HEK293 (cell line): ENCODE measurements around the gene PARD3B.

ENCODE experiments used
- CTCF ChIA-PET: fragments of 350-600 bp; formaldehyde crosslinking; extraction: SDS; loops from one replicate; lab custom pipeline; 2021; ENCODE audit warnings: antibody characterized with exemption; lab: Yijun Ruan, JAX
- POLR2A ChIA-PET: fragments of 300-600 bp; formaldehyde crosslinking; extraction: SDS; loops from one replicate; lab custom pipeline; 2020; ENCODE audit warnings: antibody characterized with exemption, inconsistent platforms; lab: Yijun Ruan, JAX
- H3K27ac ChIP-seq: fragments of 200-500 bp; sonication (Bioruptor generic); 2 replicates; pipeline ENCODE4 v1.5.1; 2014; ENCODE audit warnings: low read depth, low read length, control low read depth, inconsistent platforms; ENCODE audit errors: extremely low read depth
- H3K36me3 ChIP-seq, 2 experiments: fragments of 200-500 bp in 1 of 2; sonication (Bioruptor generic) in 1 of 2; 1 replicate in 1 of 2; 2 replicates in 1 of 2; pipeline ENCODE4 v1.5.1; 2014 to 2017; ENCODE audit warnings: inconsistent platforms in 2 of 2, low read length in 2 of 2; ENCODE audit not compliant: control insufficient read depth in 2 of 2, insufficient read depth in 1 of 2
- H3K4me1 ChIP-seq: fragments of 200-500 bp; sonication (Bioruptor generic); 2 replicates; pipeline ENCODE4 v1.5.1; 2014; ENCODE audit warnings: mild to moderate bottlenecking, low read length, inconsistent platforms; ENCODE audit not compliant: control insufficient read depth, insufficient read depth
- H3K4me3 ChIP-seq: 2 replicates; pipeline ENCODE4 v1.5.1; 2011; ENCODE audit warnings: low read depth, mild to moderate bottlenecking, control low read depth, low read length, moderate library complexity
- H3K9me3 ChIP-seq: fragments of 200-500 bp; sonication (Bioruptor generic); 2 replicates; pipeline ENCODE4 v1.5.1; 2014; ENCODE audit warnings: low read depth, low read length, inconsistent platforms; ENCODE audit not compliant: control insufficient read depth, insufficient read depth
- IKZF3 ChIP-seq: fragments of 450-650 bp; IDR thresholded peaks from 2 replicates; pipeline ENCODE4 v1.5.0; 2018; ENCODE audit warnings: missing biosample characterization, mild to moderate bottlenecking, missing genetic modification characterization, moderate library complexity
- PRDM6 ChIP-seq: fragments of 450-650 bp; formaldehyde crosslinking; IDR thresholded peaks from 2 replicates; pipeline ENCODE4 v1.5.1; 2017; ENCODE audit warnings: missing biosample characterization, missing genetic modification characterization
- SCRT1 ChIP-seq: fragments of 450-650 bp; formaldehyde crosslinking; IDR thresholded peaks from 2 replicates; pipeline ENCODE4 v1.5.1; 2016; ENCODE audit warnings: missing biosample characterization, missing genetic modification characterization, borderline replicate concordance
- ZNF202 ChIP-seq: fragments of 450-650 bp; formaldehyde crosslinking; IDR thresholded peaks from 2 replicates; pipeline ENCODE4 v1.5.1; 2016; ENCODE audit warnings: missing biosample characterization, missing genetic modification characterization, borderline replicate concordance
- ZNF23 ChIP-seq: fragments of 450-650 bp; formaldehyde crosslinking; IDR thresholded peaks from 2 replicates; pipeline ENCODE4 v1.5.1; 2016; ENCODE audit warnings: missing biosample characterization, missing genetic modification characterization, borderline replicate concordance
- ZNF266 ChIP-seq: fragments of 450-650 bp; formaldehyde crosslinking; IDR thresholded peaks from 2 replicates; pipeline ENCODE4 v1.5.1; 2016; ENCODE audit warnings: missing biosample characterization, missing genetic modification characterization, low read depth
- ZNF302 ChIP-seq: fragments of 450-650 bp; formaldehyde crosslinking; IDR thresholded peaks from 2 replicates; pipeline ENCODE4 v1.5.1; 2016; ENCODE audit warnings: missing biosample characterization, missing genetic modification characterization, low read depth
- ZNF416 ChIP-seq: fragments of 450-650 bp; formaldehyde crosslinking; IDR thresholded peaks from 2 replicates; pipeline ENCODE4 v1.5.1; 2016; ENCODE audit warnings: missing biosample characterization, missing genetic modification characterization
- ZNF423 ChIP-seq: fragments of 450-650 bp; formaldehyde crosslinking; IDR thresholded peaks from 2 replicates; pipeline ENCODE4 v1.5.1; 2016; ENCODE audit warnings: missing biosample characterization, missing genetic modification characterization
- ZNF518A ChIP-seq: fragments of 450-650 bp; formaldehyde crosslinking; conservative IDR thresholded peaks from 2 replicates; pipeline ENCODE4 v1.5.1; 2016; ENCODE audit warnings: low read depth, missing biosample characterization, missing genetic modification characterization
- ZNF549 ChIP-seq: fragments of 450-650 bp; IDR thresholded peaks from 2 replicates; pipeline ENCODE4 v1.5.1; 2018; ENCODE audit warnings: missing biosample characterization, missing genetic modification characterization, mild to moderate bottlenecking, inconsistent platforms, moderate library complexity
- ZNF596 ChIP-seq: fragments of 450-650 bp; IDR thresholded peaks from 2 replicates; pipeline ENCODE4 v1.5.0; 2018; ENCODE audit warnings: missing biosample characterization, mild to moderate bottlenecking, missing genetic modification characterization, moderate library complexity
- ZNF623 ChIP-seq: fragments of 450-650 bp; formaldehyde crosslinking; IDR thresholded peaks from 2 replicates; pipeline ENCODE4 v1.5.1; 2016; ENCODE audit warnings: missing biosample characterization, missing genetic modification characterization
- ZNF660 ChIP-seq: fragments of 450-650 bp; IDR thresholded peaks from 2 replicates; pipeline ENCODE4 v1.5.1; 2018; ENCODE audit warnings: missing biosample characterization, mild to moderate bottlenecking, missing genetic modification characterization
- ZNF692 ChIP-seq: fragments of 450-650 bp; formaldehyde crosslinking; IDR thresholded peaks from 2 replicates; pipeline ENCODE4 v1.5.1; 2016; ENCODE audit warnings: missing biosample characterization, missing genetic modification characterization
- ZNF76 ChIP-seq: fragments of 450-650 bp; formaldehyde crosslinking; IDR thresholded peaks from 2 replicates; pipeline ENCODE4; 2016; ENCODE audit warnings: low read depth, missing biosample characterization, missing genetic modification characterization, borderline replicate concordance

PARD3B gene

GRCh38 chr2:204958371-204958770 lies 413.1 kb downstream of the PARD3B start:
- ChIA-PET POLR2A (no interaction called here), CTCF (no interaction called here)
- Histone ChIP-seq H3K4me3 (no peak overlapping the region), H3K36me3 (no peaks in the 10 kb centered on the region), H3K9me3 (no peaks in the 10 kb centered on the region), H3K27ac (no peak overlapping the region), H3K4me1 (no peaks in the 10 kb centered on the region)
- TF ChIP-seq ZNF266 (tag by site-specific recombination) (no peak), ZNF76 (tag by site-specific recombination) (no peak), ZNF549 (no peak), ZNF660 (tag by site-specific recombination) (no peak), IKZF3 (no peak), ZNF596 (tag by site-specific recombination) (no peak)

- ChIA-PET POLR2A (no interaction called here), CTCF (no interaction called here)
- Histone ChIP-seq H3K36me3 (no peaks in the 10 kb centered on the region), H3K9me3 (no peaks in the 10 kb centered on the region), H3K4me1 (no peaks in the 10 kb centered on the region), H3K4me3 (no peak overlapping the region), H3K27ac (no peak overlapping the region)
- no peak for TF ChIP-seq SCRT1 (tag by site-specific recombination)
- TF ChIP-seq ZNF423, result no peak
- TF ChIP-seq ZNF302 (tag by site-specific recombination), result no peak
- TF ChIP-seq ZNF518A, result no peak
- no peak for TF ChIP-seq ZNF202 (tag by site-specific recombination)
- TF ChIP-seq ZNF23 (tag by site-specific recombination), result no peak
- no peak for TF ChIP-seq ZNF623 (tag by site-specific recombination)
- TF ChIP-seq ZNF692, result no peak
- no peak for TF ChIP-seq ZNF416 (tag by site-specific recombination)
- TF ChIP-seq PRDM6 (tag by site-specific recombination), result no peak
Observed at GRCh38 chr2:204964414-204964813, 419.1 kb downstream of the PARD3B start.
